ENCODE results near the gene RASGRP2.

GRCh38 chr11:64787526-64788320, 43.8 kb upstream of the RASGRP2 start:
- TF ChIP-seq, protein P1, sequence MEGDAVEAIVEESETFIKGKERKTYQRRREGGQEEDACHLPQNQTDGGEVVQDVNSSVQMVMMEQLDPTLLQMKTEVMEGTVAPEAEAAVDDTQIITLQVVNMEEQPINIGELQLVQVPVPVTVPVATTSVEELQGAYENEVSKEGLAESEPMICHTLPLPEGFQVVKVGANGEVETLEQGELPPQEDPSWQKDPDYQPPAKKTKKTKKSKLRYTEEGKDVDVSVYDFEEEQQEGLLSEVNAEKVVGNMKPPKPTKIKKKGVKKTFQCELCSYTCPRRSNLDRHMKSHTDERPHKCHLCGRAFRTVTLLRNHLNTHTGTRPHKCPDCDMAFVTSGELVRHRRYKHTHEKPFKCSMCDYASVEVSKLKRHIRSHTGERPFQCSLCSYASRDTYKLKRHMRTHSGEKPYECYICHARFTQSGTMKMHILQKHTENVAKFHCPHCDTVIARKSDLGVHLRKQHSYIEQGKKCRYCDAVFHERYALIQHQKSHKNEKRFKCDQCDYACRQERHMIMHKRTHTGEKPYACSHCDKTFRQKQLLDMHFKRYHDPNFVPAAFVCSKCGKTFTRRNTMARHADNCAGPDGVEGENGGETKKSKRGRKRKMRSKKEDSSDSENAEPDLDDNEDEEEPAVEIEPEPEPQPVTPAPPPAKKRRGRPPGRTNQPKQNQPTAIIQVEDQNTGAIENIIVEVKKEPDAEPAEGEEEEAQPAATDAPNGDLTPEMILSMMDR (IDR thresholded peaks at IDR 0.05; ENCODE audit: control extremely low read depth in 1 of 3, insufficient read depth in 1 of 3, low read depth in 1 of 3, low read length in 3 of 3): peak; percentile 87 to 91 (median 90)
- TF ChIP-seq POLR2AphosphoS5 (IDR thresholded peaks at IDR 0.05; ENCODE audit: low read depth, low read length) (no peak), EP300 (IDR thresholded peaks at IDR 0.05; ENCODE audit: borderline replicate concordance in 1 of 2, low read depth in 2 of 2, low read length in 2 of 2) (no peak), POLR2A (IDR thresholded peaks at IDR 0.05; ENCODE audit: control extremely low read depth in 1 of 2, low read depth in 2 of 2, low read length in 2 of 2) (no peak), CHD2 (IDR thresholded peaks at IDR 0.05; ENCODE audit: low read length) (no peak), GABPA (IDR thresholded peaks at IDR 0.05; ENCODE audit: borderline replicate concordance, insufficient read depth, low read length) (peak; percentile 60; the same call in 1 of the 2 replicates), ASH2L (IDR thresholded peaks at IDR 0.05; ENCODE audit: low read length) (no peak), CBX5 (IDR thresholded peaks at IDR 0.05; ENCODE audit: low read depth, low read length) (no peak), ATF3 (IDR thresholded peaks at IDR 0.05; ENCODE audit: insufficient read depth, low read depth, low read length) (no peak), TBP (IDR thresholded peaks at IDR 0.05; ENCODE audit: low read depth, low read length) (no peak), JUN (IDR thresholded peaks at IDR 0.05; ENCODE audit: low read depth, low read length) (no peak), SRF (IDR thresholded peaks at IDR 0.05; ENCODE audit: low read depth, low read length) (no peak), MAFK (IDR thresholded peaks at IDR 0.05; ENCODE audit: low read depth, low read length) (no peak)
